Gastroesophageal sphincter (tissue), 4 donors: ENCODE results near the gene PLEKHM3. TPM values are rescaled to one million over a fixed set of nuclear protein-coding genes. Genes with fewer than 3 reads are reported as not detected.

Experiments
- ATAC-seq: fragments of 150-250 bp; one replicate; pipeline ENCODE4 v1.9.1; 2016; ENCODE audit warnings: mild to moderate bottlenecking, moderate library complexity
- H3K27ac ChIP-seq, 4 donors: fragments of 200-600 bp; sonication (generic) in 3 of 4; 1 replicate in 3 of 4; 2 replicates in 1 of 4; pipeline ENCODE4 v1.5.1; 2016 to 2019
- H3K27me3 ChIP-seq: fragments of 200-600 bp; sonication (generic); one replicate; pipeline ENCODE4 v1.5.1; 2019
- H3K36me3 ChIP-seq, 2 donors: fragments of 200-600 bp; sonication (generic); one replicate each; pipeline ENCODE4 v1.5.1; 2019; ENCODE audit warnings: control low read depth in 1 of 2
- H3K4me1 ChIP-seq, 3 donors: fragments of 200-600 bp; sonication (generic); 1 replicate in 2 of 3; 2 replicates in 1 of 3; pipeline ENCODE4 v1.5.1; 2016 to 2019; ENCODE audit warnings: control low read depth in 2 of 3
- H3K4me3 ChIP-seq, 2 donors: fragments of 200-600 bp; sonication (generic); one replicate each; pipeline ENCODE4 v1.5.1; 2019; ENCODE audit warnings: mild to moderate bottlenecking in 1 of 2, moderate library complexity in 1 of 2
- H3K9me3 ChIP-seq, 3 donors: fragments of 200-600 bp; sonication (generic); one replicate each; pipeline ENCODE4 v1.5.1; 2017 to 2019; ENCODE audit warnings: control low read depth in 2 of 3
- CTCF ChIP-seq, 4 experiments: fragments of 200-600 bp in 2 of 4; fragments of 450-650 bp in 2 of 4; sonication (generic) in 1 of 4; IDR thresholded peaks; one replicate each; pipeline ENCODE4 v1.5.1; 2017 to 2019; ENCODE audit warnings: antibody characterized with exemption in 4 of 4, mild to moderate bottlenecking in 2 of 4, moderate library complexity in 2 of 4
- EP300 ChIP-seq: sonication (generic); formaldehyde crosslinking; IDR thresholded peaks from one replicate; pipeline ENCODE4 v1.6.1; 2017; ENCODE audit warnings: antibody characterized with exemption, mild to moderate bottlenecking
- POLR2A ChIP-seq, 2 donors: fragments of 450-650 bp; IDR thresholded peaks; one replicate each; pipeline ENCODE4 v1.6.1; 2017; ENCODE audit warnings: antibody characterized with exemption in 2 of 2, mild to moderate bottlenecking in 2 of 2, moderate library complexity in 1 of 2
- POLR2AphosphoS5 ChIP-seq: sonication (generic); formaldehyde crosslinking; IDR thresholded peaks from one replicate; pipeline ENCODE4 v1.6.1; 2017; ENCODE audit warnings: antibody characterized with exemption
- WGBS, 2 donors: methylation state at CpG; one replicate each; pipeline ENCODE4 v1.1.5; 2018; ENCODE audit warnings: low coverage in 1 of 2; 5-methylcytosine and 5-hydroxymethylcytosine counted together
- total RNA-seq, 4 donors: library from RNA; depleted of rRNA; stranded (reverse); fragments of >200 nt; gene quantifications; one replicate each; pipeline ENCODE4 v1.1.0, GENCODE V29; 2016

Gene PLEKHM3
- total RNA-seq, 4 donors from 2014 or later = 21.4 to 35.5 (median 29.7) TPM

GRCh38 chr2:207892716-207893402 lies 132.5 kb downstream of the PLEKHM3 start:
- ATAC-seq = no peak
- Histone ChIP-seq H3K4me3 (no peak overlapping the region), H3K27me3 (no peaks in the 10 kb centered on the region), H3K27ac (peak overlapping the region in 1 of 4 donors; percentile 44), H3K4me1 (peaks cover 0 to 16% (median 3%) of the 10 kb centered on the region in 3 donors), H3K36me3 (no peaks in the 10 kb centered on the region), H3K9me3 (no peaks in the 10 kb centered on the region)
- TF ChIP-seq POLR2AphosphoS5 (no peak), POLR2A (IDR thresholded peaks at IDR 0.05) (no peak), CTCF (IDR thresholded peaks at IDR 0.05) (no peak), EP300 (no peak)
- 37 to 55% methylated on average over 6 to 7 of the region's 7 CpGs for WGBS, 2 donors

- no peak for TF ChIP-seq POLR2A (IDR thresholded peaks at IDR 0.05)
- TF ChIP-seq CTCF (IDR thresholded peaks at IDR 0.05) = no peak
- TF ChIP-seq EP300 = no peak
- TF ChIP-seq POLR2AphosphoS5 = no peak
- no peak for ATAC-seq
- Histone ChIP-seq H3K4me3 (no peak overlapping the region), H3K9me3 (no peaks in the 10 kb centered on the region), H3K4me1 (peaks cover 0 to 16% (median 3%) of the 10 kb centered on the region in 3 donors), H3K36me3 (no peaks in the 10 kb centered on the region), H3K27me3 (no peaks in the 10 kb centered on the region), H3K27ac (no peak overlapping the region)
- 49 to 59% methylated on average over 3 to 4 of the region's 4 CpGs for WGBS, 2 donors
Observed at GRCh38 chr2:207891086-207891844, 134.1 kb downstream of the PLEKHM3 start.

- Histone ChIP-seq H3K36me3 (no peaks in the 10 kb centered on the region), H3K4me3 (no peak overlapping the region), H3K27me3 (no peaks in the 10 kb centered on the region), H3K4me1 (peaks cover 0 to 6% (median 0%) of the 10 kb centered on the region in 3 donors), H3K9me3 (no peaks in the 10 kb centered on the region), H3K27ac (no peak overlapping the region)
- ATAC-seq = no peak
- no peak for TF ChIP-seq EP300
- no peak for TF ChIP-seq CTCF (IDR thresholded peaks at IDR 0.05)
- 90 to 92% methylated on average over 1 of the region's 1 CpG for WGBS, 2 donors
Observed at GRCh38 chr2:207887500-207887899, 137.8 kb downstream of the PLEKHM3 start.

- H3K9me3 ChIP-seq = no peaks in the 10 kb centered on the region
- no peaks in the 10 kb centered on the region for H3K4me1 ChIP-seq
- H3K36me3 ChIP-seq = no peaks in the 10 kb centered on the region
- no peaks in the 10 kb centered on the region for H3K27me3 ChIP-seq
- H3K27ac ChIP-seq = no peak overlapping the region
- WGBS, 2 donors = 97 to 99% methylated on average over 6 of the region's 6 CpGs
- ATAC-seq = no peak
- no peak overlapping the region for H3K4me3 ChIP-seq
- TF ChIP-seq CTCF (IDR thresholded peaks at IDR 0.05) (no peak), POLR2AphosphoS5 (no peak), EP300 (no peak), POLR2A (IDR thresholded peaks at IDR 0.05) (no peak)
Observed at GRCh38 chr2:207885010-207885409, 140.3 kb downstream of the PLEKHM3 start.

- Histone ChIP-seq H3K4me3 (no peak overlapping the region), H3K36me3 (no peaks in the 10 kb centered on the region), H3K4me1 (peaks cover 0 to 6% (median 0%) of the 10 kb centered on the region in 3 donors), H3K27me3 (no peaks in the 10 kb centered on the region), H3K9me3 (no peaks in the 10 kb centered on the region), H3K27ac (no peak overlapping the region)
- no peak for ATAC-seq
- 65 to 100% methylated on average over 2 of the region's 2 CpGs for whole genome bisulfite sequencing, 2 donors
- TF ChIP-seq CTCF (IDR thresholded peaks at IDR 0.05) (no peak), EP300 (no peak), POLR2AphosphoS5 (no peak)
Observed at GRCh38 chr2:207884127-207884526, 141.2 kb downstream of the PLEKHM3 start.
